MM.1S (cell line): ENCODE measurements around the gene ZFP91.

ENCODE experiments used
- DNase-seq: peaks from one replicate; pipeline ENCODE4 v3.0.0-alpha.2; 2015
- H2AFZ ChIP-seq: fragments of 300-600 bp; sonication (generic); 2 replicates; pipeline ENCODE4 v1.6.0; 2016; ENCODE audit warnings: antibody characterized with exemption, low read length
- H3F3A ChIP-seq: fragments of 300-600 bp; sonication (generic); 2 replicates; pipeline ENCODE4 v1.6.1; 2016; ENCODE audit warnings: mild to moderate bottlenecking, antibody characterized with exemption, low read length, moderate library complexity, mixed read lengths; ENCODE audit not compliant: insufficient read depth
- H3K27ac ChIP-seq: fragments of 300-600 bp; sonication (generic); 2 replicates; pipeline ENCODE4 v1.5.1; 2016; ENCODE audit warnings: mild to moderate bottlenecking, low read length
- H3K27me3 ChIP-seq: fragments of 300-600 bp; sonication (generic); replicated peaks from 2 replicates; pipeline ENCODE4 v1.6.0; 2016; ENCODE audit warnings: low read length; ENCODE audit not compliant: insufficient read depth
- H3K36me3 ChIP-seq: fragments of 300-600 bp; sonication (generic); replicated peaks from 2 replicates; pipeline ENCODE4 v1.6.1; 2016; ENCODE audit warnings: mild to moderate bottlenecking, low read length, mixed read lengths; ENCODE audit not compliant: insufficient read depth
- H3K4me1 ChIP-seq: fragments of 300-600 bp; sonication (generic); 2 replicates; pipeline ENCODE4 v1.6.1; 2016; ENCODE audit warnings: low read length, mixed read lengths
- H3K4me2 ChIP-seq: fragments of 300-600 bp; sonication (generic); 2 replicates; pipeline ENCODE4 v1.6.0; 2016; ENCODE audit warnings: low read depth, low read length
- H3K4me3 ChIP-seq: fragments of 300-600 bp; sonication (generic); 2 replicates; pipeline ENCODE4 v1.5.1; 2016; ENCODE audit warnings: low read length, mixed read lengths
- H3K79me2 ChIP-seq: fragments of 300-600 bp; sonication (generic); 2 replicates; pipeline ENCODE4 v1.6.1; 2016; ENCODE audit warnings: mixed run types, low read length, mixed read lengths
- H3K9ac ChIP-seq: fragments of 300-600 bp; sonication (generic); 2 replicates; pipeline ENCODE4 v1.6.1; 2016; ENCODE audit warnings: low read length, mixed read lengths
- H3K9me2 ChIP-seq: fragments of 300-600 bp; sonication (generic); replicated peaks from 2 replicates; pipeline ENCODE4 v1.6.1; 2016; ENCODE audit warnings: mild to moderate bottlenecking, low read length, mixed read lengths; ENCODE audit not compliant: insufficient read depth
- H3K9me3 ChIP-seq: fragments of 300-600 bp; sonication (generic); replicated peaks from 2 replicates; pipeline ENCODE4 v1.6.1; 2016; ENCODE audit warnings: mild to moderate bottlenecking, low read length, mixed read lengths; ENCODE audit not compliant: insufficient read depth
- H4K20me1 ChIP-seq: fragments of 300-600 bp; sonication (generic); 2 replicates; pipeline ENCODE4 v1.6.1; 2016; ENCODE audit warnings: mild to moderate bottlenecking, low read length, moderate library complexity, mixed read lengths; ENCODE audit not compliant: insufficient read depth
- CTCF ChIP-seq: fragments of 300-600 bp; sonication (generic); IDR thresholded peaks from 2 replicates; pipeline ENCODE4 v1.5.1; 2016; ENCODE audit warnings: antibody characterized with exemption, low read length, mixed read lengths
- EZH2 ChIP-seq: fragments of 300-600 bp; sonication (generic); optimal IDR thresholded peaks from 2 replicates; pipeline ENCODE3; 2017; ENCODE audit warnings: low read depth, mild to moderate bottlenecking, antibody characterized with exemption, low read length, mixed read lengths
- EZH2phosphoT487 ChIP-seq: fragments of 300-600 bp; sonication (generic); IDR thresholded peaks from 2 replicates; pipeline ENCODE4 v1.6.1; 2018; ENCODE audit warnings: antibody characterized with exemption, low read length

Gene ZFP91

GRCh38 chr11:58578635-58579191 is at the start of gene ZFP91:
Gene ZFP91 (plus strand): TSS chr11:58579063. CDS start chr11:58579282, 219 bp downstream.
- H3K9me3 ChIP-seq: no peaks in the 10 kb centered on the region
- 0 out of 2 replicates have a peak, but pooled peaks cover 9% of the 10 kb centered on the region for H4K20me1 ChIP-seq
- no peaks in the 10 kb centered on the region for H3K9me2 ChIP-seq
- H3K9ac ChIP-seq: peak within 1 kb of the TSS; percentile 99
- H2AFZ ChIP-seq: peak within 1 kb of the TSS; percentile 22; the same call in 1 of the 2 replicates
- H3K79me2 ChIP-seq: peaks cover 77% of the 10 kb centered on the region
- TF ChIP-seq CTCF (no peak), EZH2phosphoT487 (no peak), EZH2 (no peak)
- H3K36me3 ChIP-seq: peaks cover 4% of the 10 kb centered on the region; the same call in 1 of the 2 replicates
- peak within 1 kb of the TSS; percentile 91 for H3K4me3 ChIP-seq
- peak; percentile 97 for DNase-seq
- no peaks in the 10 kb centered on the region for H3K27me3 ChIP-seq
- H3K4me2 ChIP-seq: peak within 1 kb of the TSS; percentile 91
- peaks cover 50% of the 10 kb centered on the region for H3F3A ChIP-seq
- peaks cover 27% of the 10 kb centered on the region for H3K4me1 ChIP-seq
- H3K27ac ChIP-seq: peak within 1 kb of the TSS; percentile 97

- Histone ChIP-seq H3K4me2 (no peak overlapping the region), H3K4me3 (no peak overlapping the region), H4K20me1 (peaks cover 5% of the 10 kb centered on the region; the same call in 1 of the 2 replicates), H3K9me2 (no peaks in the 10 kb centered on the region), H2AFZ (no peak overlapping the region), H3K36me3 (peaks cover 8% of the 10 kb centered on the region; the same call in 1 of the 2 replicates), H3K27me3 (no peaks in the 10 kb centered on the region), H3K9me3 (no peaks in the 10 kb centered on the region), H3K9ac (no peak overlapping the region), H3K27ac (no peak overlapping the region), H3F3A (peaks cover 12% of the 10 kb centered on the region), H3K4me1 (peaks cover 10% of the 10 kb centered on the region), H3K79me2 (peaks cover 12% of the 10 kb centered on the region; the same call in 1 of the 2 replicates)
- no peak for DNase-seq
- TF ChIP-seq CTCF (no peak), EZH2phosphoT487 (no peak), EZH2 (no peak)
These were observed 48.6 kb upstream of the ZFP91 start for GRCh38 chr11:58530236-58530635.

- Histone ChIP-seq H4K20me1 (no peaks in the 10 kb centered on the region), H2AFZ (no peak overlapping the region), H3K9me2 (no peaks in the 10 kb centered on the region), H3K36me3 (peaks cover 8% of the 10 kb centered on the region; the same call in 1 of the 2 replicates), H3K27ac (no peak overlapping the region), H3K4me3 (no peak overlapping the region), H3K79me2 (peaks cover 12% of the 10 kb centered on the region; the same call in 1 of the 2 replicates), H3K9me3 (no peaks in the 10 kb centered on the region), H3K9ac (no peak overlapping the region), H3K4me1 (0 out of 2 replicates have a peak, but pooled peaks cover 1% of the 10 kb centered on the region), H3K27me3 (no peaks in the 10 kb centered on the region), H3F3A (peaks cover 4% of the 10 kb centered on the region; the same call in 1 of the 2 replicates), H3K4me2 (no peak overlapping the region)
- TF ChIP-seq CTCF (no peak), EZH2phosphoT487 (no peak), EZH2 (no peak)
- no peak for DNase-seq
These were observed 47.0 kb upstream of the ZFP91 start for GRCh38 chr11:58531865-58532341.
